Vagina (tissue), 2 donors: ENCODE data around the gene FBXL12.

Experiments
- POLR2A ChIP-seq, 2 donors: fragments of 450-650 bp; IDR thresholded peaks; one replicate each; pipeline ENCODE4 v1.6.1; 2017; ENCODE audit warnings: antibody characterized with exemption in 2 of 2, mild to moderate bottlenecking in 2 of 2, moderate library complexity in 2 of 2
- POLR2AphosphoS5 ChIP-seq, 2 donors: sonication (generic); formaldehyde crosslinking; IDR thresholded peaks; one replicate each; pipeline ENCODE4 v1.9.0; 2017; ENCODE audit warnings: antibody characterized with exemption in 2 of 2, mild to moderate bottlenecking in 2 of 2, low read depth in 1 of 2; ENCODE audit not compliant: insufficient read depth in 1 of 2

GRCh38 chr19:9839415-9839814 lies 20.5 kb upstream of the FBXL12 start:
- TF ChIP-seq POLR2AphosphoS5 (IDR thresholded peaks at IDR 0.05; ENCODE audit: insufficient read depth in 1 of 2, low read depth in 1 of 2): no peak
- TF ChIP-seq POLR2A (IDR thresholded peaks at IDR 0.05): no peak
